Measurements from ENCODE around the gene CAMSAP1. TPM values are rescaled to one million over a fixed set of nuclear protein-coding genes. Genes with fewer than 3 reads are reported as not detected.

Gene CAMSAP1
- polyA plus RNA-seq, 3 donors: 0.71 to 9.0 (median 0.75) TPM

GRCh38 chr9:135813671-135814290 lies 93.6 kb downstream of the CAMSAP1 start:
- Histone ChIP-seq H3K27ac (ENCODE audit: low read depth in 1 of 2, low read length in 2 of 2) (no peak overlapping the region), H3K4me1 (ENCODE audit: control insufficient read depth in 1 of 2, insufficient read depth in 2 of 2, low read length in 2 of 2) (no peaks in the 10 kb centered on the region), H2AFZ (ENCODE audit: insufficient read depth, low read depth, low read length, poor library complexity, severe bottlenecking) (no peak overlapping the region), H3K36me3 (replicated peaks in 1 of 2; ENCODE audit: control insufficient read depth in 1 of 2, insufficient read depth in 2 of 2, low read length in 2 of 2) (peaks cover 86 to 99% of the 10 kb centered on the region in 2 donors), H3K9me3 (replicated peaks in 1 of 2; ENCODE audit: control insufficient read depth in 1 of 2, insufficient read depth in 1 of 2, low read length in 2 of 2) (no peaks in the 10 kb centered on the region), H3K4me3 (replicated peaks in 1 of 3; ENCODE audit: low read depth in 2 of 3, low read length in 3 of 3) (no peak overlapping the region), H3K9ac (ENCODE audit: insufficient read depth, low read length, poor library complexity, severe bottlenecking) (no peak overlapping the region), H3K4me2 (replicated peaks; ENCODE audit: extremely low read depth, low read length, poor library complexity, severe bottlenecking) (no peak overlapping the region), H4K20me1 (ENCODE audit: insufficient read depth, low read length) (no peaks in the 10 kb centered on the region), H3K79me2 (ENCODE audit: insufficient read depth, low read length) (no peaks in the 10 kb centered on the region), H3K27me3 (ENCODE audit: control insufficient read depth in 2 of 2, insufficient read depth in 2 of 2, low read length in 2 of 2) (no peaks in the 10 kb centered on the region)
- WGBS (ENCODE audit: insufficient coverage): 94% methylated on average over 10 of the region's 14 CpGs
- TF ChIP-seq CTCF (IDR thresholded peaks at IDR 0.05): no peak
- H3K27me3 Mint-ChIP-seq (ENCODE audit: low read depth in 3 of 3): no peaks in the 10 kb centered on the region
- peaks cover 0 to 2% (median 0%) of the 10 kb centered on the region in 7 donors for H3K9me3 Mint-ChIP-seq
- no peak overlapping the region for H3K4me3 Mint-ChIP-seq
- H3K27ac Mint-ChIP-seq: no peak overlapping the region
- no peak for DNase-seq
- H3K4me1 Mint-ChIP-seq: no peaks in the 10 kb centered on the region
- peaks cover 89 to 94% of the 10 kb centered on the region in 2 donors for H3K36me3 Mint-ChIP-seq
- intact Hi-C loops (cut with micrococcal nuclease): no loop called here

- intact Hi-C loops (cut with micrococcal nuclease): no loop called here
Measured at GRCh38 chr9:135812961-135813360, 94.4 kb downstream of the CAMSAP1 start.

More at GRCh38 chr9:135812961-135813360, 94.4 kb downstream of the CAMSAP1 start:
- Mint-ChIP-seq H3K9me3 (no peaks in the 10 kb centered on the region), H3K27ac (no peak overlapping the region), H3K4me3 (no peak overlapping the region), H3K27me3 (ENCODE audit: low read depth in 3 of 3) (no peaks in the 10 kb centered on the region), H3K4me1 (no peaks in the 10 kb centered on the region), H3K36me3 (peaks cover 82 to 86% of the 10 kb centered on the region in 2 donors)
- no peaks in the 10 kb centered on the region for H4K20me1 ChIP-seq (ENCODE audit: insufficient read depth, low read length)
- H3K27me3 ChIP-seq (ENCODE audit: control insufficient read depth in 2 of 2, insufficient read depth in 2 of 2, low read length in 2 of 2): no peaks in the 10 kb centered on the region
- H3K4me2 ChIP-seq (replicated peaks; ENCODE audit: extremely low read depth, low read length, poor library complexity, severe bottlenecking): no peak overlapping the region
- no peak for TF ChIP-seq CTCF (IDR thresholded peaks at IDR 0.05)
- H3K27ac ChIP-seq (ENCODE audit: low read depth in 1 of 2, low read length in 2 of 2): no peak overlapping the region
- no peaks in the 10 kb centered on the region for H3K79me2 ChIP-seq (ENCODE audit: insufficient read depth, low read length)
- no peak overlapping the region for H2AFZ ChIP-seq (ENCODE audit: insufficient read depth, low read depth, low read length, poor library complexity, severe bottlenecking)
- 96% methylated on average over 4 of the region's 13 CpGs for WGBS (ENCODE audit: insufficient coverage)
- H3K9me3 ChIP-seq (replicated peaks in 1 of 2; ENCODE audit: control insufficient read depth in 1 of 2, insufficient read depth in 1 of 2, low read length in 2 of 2): no peaks in the 10 kb centered on the region
- no peak overlapping the region for H3K4me3 ChIP-seq (replicated peaks in 1 of 3; ENCODE audit: low read depth in 2 of 3, low read length in 3 of 3)
- no peak for DNase-seq
- H3K9ac ChIP-seq (ENCODE audit: insufficient read depth, low read length, poor library complexity, severe bottlenecking): no peak overlapping the region
- H3K36me3 ChIP-seq (replicated peaks in 1 of 2; ENCODE audit: control insufficient read depth in 1 of 2, insufficient read depth in 2 of 2, low read length in 2 of 2): peaks cover 78 to 91% of the 10 kb centered on the region in 2 donors
- H3K4me1 ChIP-seq (ENCODE audit: control insufficient read depth in 1 of 2, insufficient read depth in 2 of 2, low read length in 2 of 2): no peaks in the 10 kb centered on the region

All from CD14-positive monocyte (primary cell).